Activated gamma-delta T cell (primary cell): ENCODE data around the gene ZDHHC8.

ENCODE experiments used
- DNase-seq: peaks from one replicate; lab custom pipeline; 2025; lab: John Stamatoyannopoulos, UW

ZDHHC8 gene

GRCh38 chr22:20096574-20097420 is 34.8 kb upstream of the ZDHHC8 start:
- DNase-seq = no peak

GRCh38 chr22:20099099-20099711 is 32.4 kb upstream of the ZDHHC8 start:
- DNase-seq = no peak

GRCh38 chr22:20101638-20102037 is 30.0 kb upstream of the ZDHHC8 start:
- no peak for DNase-seq

- DNase-seq = no peak
Observed at GRCh38 chr22:20102203-20102780, 29.3 kb upstream of the ZDHHC8 start.

- no peak for DNase-seq
Observed at GRCh38 chr22:20105456-20106204, 26.0 kb upstream of the ZDHHC8 start.

GRCh38 chr22:20106205-20106848 is 25.3 kb upstream of the ZDHHC8 start:
- no peak for DNase-seq

GRCh38 chr22:20106849-20107237 is 24.8 kb upstream of the ZDHHC8 start:
- no peak for DNase-seq

- no peak for DNase-seq
Observed at GRCh38 chr22:20107471-20107901, 24.1 kb upstream of the ZDHHC8 start.

GRCh38 chr22:20107951-20108756 is 23.4 kb upstream of the ZDHHC8 start:
- DNase-seq = no peak

GRCh38 chr22:20108757-20109230 is 22.8 kb upstream of the ZDHHC8 start:
- no peak for DNase-seq

GRCh38 chr22:20109411-20110358 is 21.9 kb upstream of the ZDHHC8 start:
- no peak for DNase-seq

- no peak for DNase-seq
Observed at GRCh38 chr22:20110359-20110985, 21.1 kb upstream of the ZDHHC8 start.

GRCh38 chr22:20111045-20111688 is 20.4 kb upstream of the ZDHHC8 start:
- no peak for DNase-seq

- DNase-seq = no peak
Observed at GRCh38 chr22:20111689-20112622, 19.6 kb upstream of the ZDHHC8 start.

GRCh38 chr22:20112623-20113511 is 18.7 kb upstream of the ZDHHC8 start:
- DNase-seq = no peak

GRCh38 chr22:20113551-20114310 is 17.9 kb upstream of the ZDHHC8 start:
- no peak for DNase-seq
